ENCODE data around the gene GALNT18. TPM values are rescaled to one million over a fixed set of nuclear protein-coding genes. Genes with fewer than 3 reads are reported as not detected.

Gene GALNT18
- total RNA-seq, 1 experiment from 2014 or later: 0.18 TPM

GRCh38 chr11:11280826-11281225, 341.0 kb downstream of the GALNT18 start:
- no peak for DNase-seq (ENCODE audit: low spot score)

DNA sequence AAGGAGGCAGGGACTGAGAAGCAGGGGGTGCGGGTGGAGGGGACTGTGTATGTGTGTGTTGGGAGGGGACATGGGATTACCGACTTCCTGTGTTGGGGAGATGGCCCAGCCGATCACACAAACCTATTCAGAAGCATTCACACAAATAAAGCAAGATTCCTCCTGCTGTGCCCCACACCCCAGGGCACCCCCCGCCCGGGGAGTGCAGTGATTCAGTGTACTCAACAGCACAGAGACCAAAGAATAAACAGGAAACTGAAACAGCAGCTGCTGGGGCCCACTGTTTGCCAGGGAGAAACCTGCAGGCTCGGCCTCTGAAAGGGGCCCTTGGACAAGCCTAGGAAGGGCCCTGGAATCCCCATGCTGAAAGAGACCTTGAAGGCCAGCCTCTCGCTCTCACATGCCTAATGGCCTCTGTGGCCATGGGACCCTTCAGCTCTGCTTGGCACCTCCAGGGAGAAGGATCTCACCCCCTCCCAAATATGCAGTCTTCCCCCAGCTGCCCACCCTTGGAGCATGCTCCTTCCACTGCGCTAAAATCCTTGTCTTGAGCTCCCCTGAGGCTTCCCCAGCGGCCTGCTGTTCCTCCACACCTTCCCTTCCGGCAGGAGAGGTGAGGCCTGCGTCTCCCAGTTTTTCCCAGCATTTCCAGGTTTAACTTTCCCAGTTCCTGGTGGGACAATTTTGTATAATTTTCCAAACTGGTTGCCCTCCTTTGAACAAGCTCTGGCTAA, 341.7 kb downstream of the GALNT18 start:
- no peak for DNase-seq (ENCODE audit: low spot score)

DNA sequence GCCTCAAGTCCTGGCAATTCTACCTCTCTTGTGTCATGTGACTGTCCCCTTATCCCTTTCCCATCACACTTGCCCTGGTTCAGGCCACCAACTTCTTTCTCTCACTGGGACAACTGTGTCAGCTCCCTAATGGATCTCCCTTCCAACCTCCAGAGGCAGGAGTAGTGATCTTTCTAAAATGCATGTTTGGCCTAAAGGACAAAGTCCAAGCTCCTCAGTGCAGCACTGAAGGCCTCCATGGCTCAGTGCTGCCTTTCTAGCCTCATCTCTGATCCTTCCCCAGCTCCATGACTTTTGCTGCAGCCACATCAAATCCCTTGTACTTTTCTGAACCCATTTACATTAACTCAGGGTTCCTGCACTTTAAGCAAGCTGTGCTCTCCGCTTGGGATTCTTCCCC, 349.6 kb downstream of the GALNT18 start:
- DNase-seq (ENCODE audit: low spot score): no peak

DNA sequence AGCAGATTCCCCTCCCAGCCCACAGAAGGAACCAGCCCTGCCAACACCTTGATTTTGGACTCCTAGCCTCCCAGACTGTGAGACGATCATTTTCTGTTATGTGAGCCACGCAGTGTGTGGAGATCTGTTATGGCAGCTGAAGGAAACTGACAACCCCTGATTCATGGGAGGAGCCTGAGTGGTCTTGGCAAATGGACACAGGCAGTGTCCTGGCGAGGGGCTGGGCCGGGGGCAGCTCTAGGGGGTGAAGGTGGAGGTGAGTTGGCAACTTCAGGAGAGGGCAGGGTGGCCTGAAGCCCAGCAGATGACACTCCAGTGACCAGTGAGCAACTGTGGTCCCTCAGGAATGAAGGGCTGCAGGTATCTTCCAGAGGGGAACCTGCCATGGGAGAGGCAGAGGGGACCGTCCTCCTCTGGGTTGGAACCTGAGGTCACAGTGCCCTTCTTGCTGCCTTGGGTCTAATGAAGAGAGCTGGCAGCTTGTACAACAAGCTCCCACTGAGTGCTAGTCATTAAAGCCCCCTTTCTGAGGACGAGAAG, 351.5 kb downstream of the GALNT18 start:
- no peak for DNase-seq (ENCODE audit: low spot score)

DNA sequence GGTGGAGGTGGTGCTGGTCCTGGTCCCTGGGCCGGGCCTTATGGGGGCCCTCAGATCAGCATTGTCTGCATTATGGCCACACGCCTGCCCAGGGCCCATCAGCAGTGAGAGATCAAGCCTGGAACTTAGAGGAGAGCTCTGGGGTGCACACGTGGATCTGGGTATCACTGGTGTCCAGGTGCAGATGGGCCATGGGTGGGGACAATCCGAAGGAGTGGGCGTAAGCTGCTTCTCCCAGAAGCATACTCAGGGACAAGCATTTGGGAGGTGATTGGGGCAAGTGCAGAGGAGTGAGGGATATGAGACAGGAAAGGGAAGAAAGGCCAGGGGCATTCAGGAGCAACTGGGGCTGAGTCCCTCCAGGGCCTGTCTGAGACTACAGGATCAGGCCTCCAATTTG, 353.1 kb downstream of the GALNT18 start:
- no peak for DNase-seq (ENCODE audit: low spot score)

DNA sequence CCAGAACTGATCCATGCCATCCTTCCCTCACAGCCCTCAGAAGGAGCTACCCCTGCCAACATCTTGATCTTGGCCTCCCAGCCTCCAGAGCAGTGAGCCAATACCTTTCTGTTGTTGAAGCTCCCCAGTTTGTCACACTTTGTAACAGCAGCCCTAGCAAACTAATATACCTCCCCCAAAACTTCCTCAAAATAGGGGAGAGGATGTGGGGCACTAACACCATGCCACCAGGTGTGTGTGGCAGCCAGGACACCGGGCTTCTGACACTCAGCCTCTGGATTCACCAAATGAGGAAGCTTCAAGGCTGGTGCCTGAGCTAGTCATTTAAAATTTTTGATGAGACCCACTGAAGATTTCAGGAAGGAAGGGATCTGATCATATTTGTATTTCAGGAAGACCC, 353.7 kb downstream of the GALNT18 start:
- DNase-seq (ENCODE audit: low spot score): no peak

- no peak for DNase-seq (ENCODE audit: low spot score)
Observed at GRCh38 chr11:11267312-11267711, 354.5 kb downstream of the GALNT18 start.

GRCh38 chr11:11265994-11266606, 355.7 kb downstream of the GALNT18 start:
- peak; percentile 77 for DNase-seq (ENCODE audit: low spot score)

DNA sequence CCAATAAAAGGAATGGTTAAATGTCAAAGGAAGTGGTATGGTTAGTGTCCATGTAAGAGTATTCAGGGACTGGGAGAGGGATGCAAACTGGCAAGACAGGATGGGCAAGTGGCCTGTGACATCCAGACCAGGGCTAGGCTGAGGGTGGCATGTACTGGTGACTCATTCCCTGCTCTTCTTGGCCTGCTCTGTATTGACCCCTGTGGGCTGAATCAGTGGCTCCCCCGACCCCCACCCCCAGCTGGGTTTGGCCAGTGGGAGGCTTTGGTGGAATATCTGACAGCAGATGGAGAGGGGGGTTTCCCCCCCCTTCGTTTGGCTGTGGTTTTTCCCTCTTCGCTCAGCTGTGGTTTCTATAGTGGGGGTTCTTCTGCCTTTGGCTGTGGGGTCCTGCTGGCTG, 356.5 kb downstream of the GALNT18 start:
- no peak for DNase-seq (ENCODE audit: low spot score)

DNA sequence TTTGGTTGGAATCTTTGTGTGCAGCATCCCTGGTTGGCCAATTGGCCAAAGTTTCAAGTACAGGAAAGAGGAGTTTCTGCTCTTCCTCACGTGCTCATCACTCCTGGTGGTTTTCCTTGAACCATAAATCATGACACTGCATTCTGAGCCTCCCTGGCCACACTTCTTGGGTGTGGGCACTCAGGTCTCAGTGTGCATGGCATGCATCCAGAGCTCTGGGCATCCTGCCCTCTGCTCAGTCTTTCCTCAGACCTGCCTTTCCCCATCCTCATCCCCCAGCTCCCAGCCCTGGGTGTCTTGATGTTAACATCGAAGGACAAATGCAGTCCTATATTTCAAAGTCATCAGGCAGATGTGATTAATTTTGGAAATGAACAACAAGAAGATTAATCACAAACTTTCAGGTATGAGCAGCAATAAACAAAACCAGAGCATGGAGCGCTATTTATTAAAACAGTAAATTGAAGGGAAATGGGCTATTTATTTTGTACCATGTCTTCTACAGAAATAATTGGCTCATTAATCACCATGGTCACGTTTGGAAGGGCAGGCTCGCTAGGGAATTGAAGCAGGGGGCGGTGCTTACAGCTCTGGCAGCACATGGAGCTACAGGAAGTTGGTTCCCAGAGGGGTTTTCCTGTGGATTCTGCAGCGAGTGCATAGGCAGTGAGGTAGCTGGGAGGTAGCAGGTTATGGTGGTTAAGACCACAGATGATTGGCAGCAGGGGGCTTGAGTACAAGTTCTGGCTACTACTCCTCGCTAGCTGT, 358.4 kb downstream of the GALNT18 start:
- no peak for DNase-seq (ENCODE audit: low spot score)

GRCh38 chr11:11262171-11262920, 359.5 kb downstream of the GALNT18 start:
- no peak for DNase-seq (ENCODE audit: low spot score)

GRCh38 chr11:11261629-11262028, 360.2 kb downstream of the GALNT18 start:
- no peak for DNase-seq (ENCODE audit: low spot score)

DNA sequence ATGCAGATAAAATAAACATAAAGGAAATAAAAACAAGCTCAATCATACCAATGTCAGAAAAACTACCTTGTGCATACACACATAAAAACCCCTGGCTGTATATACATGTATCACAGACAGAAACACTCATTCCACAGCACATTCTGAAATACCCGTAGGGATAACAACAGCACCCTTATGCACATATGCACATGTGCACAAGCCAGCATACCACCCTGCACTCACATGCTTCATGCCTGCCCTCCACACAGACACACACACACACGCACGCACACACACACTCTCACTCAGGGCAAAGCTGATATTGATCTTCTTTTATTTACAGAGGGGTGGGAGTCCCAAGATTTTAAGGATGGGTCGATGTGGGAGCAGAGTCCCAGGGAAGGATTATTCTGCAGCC, 360.9 kb downstream of the GALNT18 start:
- DNase-seq (ENCODE audit: low spot score): no peak

DNA sequence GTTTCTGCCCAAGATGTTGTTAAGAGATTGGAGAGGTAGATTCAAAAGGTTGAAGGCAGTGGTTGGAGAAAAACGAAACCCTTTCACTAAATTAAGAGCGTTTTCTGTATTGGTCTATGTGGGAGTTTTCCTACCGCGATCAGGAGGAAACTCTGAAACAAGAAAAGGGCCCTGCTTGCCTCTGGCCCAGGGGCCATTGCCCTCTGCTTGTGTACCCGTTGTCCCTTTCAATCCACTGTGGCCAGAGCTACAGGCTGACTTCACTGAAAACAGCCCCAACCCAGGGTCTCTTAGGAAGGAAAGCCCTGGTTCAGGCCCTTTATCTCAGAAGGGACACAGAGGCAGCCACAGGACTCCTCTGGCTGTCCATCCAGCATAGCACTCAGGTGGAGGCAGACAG, 367.8 kb downstream of the GALNT18 start:
- DNase-seq (ENCODE audit: low spot score): no peak

DNA sequence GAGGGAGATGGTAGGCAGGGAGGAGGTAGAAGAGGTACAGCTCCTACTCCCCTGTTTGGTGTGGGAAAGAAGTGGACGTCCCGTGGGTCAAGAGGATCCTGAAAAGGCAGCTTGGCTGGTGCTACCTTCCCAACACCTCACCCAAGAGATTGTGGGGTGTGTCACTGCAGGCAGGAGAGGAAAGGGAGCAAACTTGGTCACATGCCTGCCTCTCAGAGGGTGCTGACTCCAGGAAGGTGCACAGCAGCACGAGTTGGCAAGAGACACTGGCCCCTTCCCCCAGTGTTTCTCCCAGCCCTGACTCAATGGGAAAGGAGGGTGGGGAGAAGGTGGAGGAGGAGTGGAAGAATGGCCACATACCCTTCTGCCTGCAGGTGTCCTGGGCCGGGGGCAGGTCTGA, 368.3 kb downstream of the GALNT18 start:
- no peak for DNase-seq (ENCODE audit: low spot score)

DNA sequence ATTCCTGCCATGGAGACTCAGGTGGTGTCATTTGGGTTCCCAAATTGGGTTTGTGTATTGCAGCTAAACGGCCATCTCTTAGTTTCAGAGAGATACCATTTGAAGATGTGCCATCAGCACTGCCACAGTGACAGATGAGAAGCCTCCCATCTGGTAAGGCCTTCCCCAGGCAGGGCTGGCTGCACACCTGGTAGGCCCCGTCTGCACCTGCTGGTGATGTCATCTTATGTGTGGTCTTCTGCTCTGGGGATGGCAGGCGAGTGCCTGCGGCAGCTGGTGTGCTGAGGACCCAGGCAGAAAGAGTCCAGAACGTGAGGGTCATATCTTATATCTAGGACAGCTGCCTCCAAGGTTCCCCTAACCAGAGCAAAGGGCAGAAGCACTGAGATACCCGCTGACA, 369.4 kb downstream of the GALNT18 start:
- no peak for DNase-seq (ENCODE audit: low spot score)

GRCh38 chr11:11251394-11251970, 370.3 kb downstream of the GALNT18 start:
- DNase-seq (ENCODE audit: low spot score): no peak

DNA sequence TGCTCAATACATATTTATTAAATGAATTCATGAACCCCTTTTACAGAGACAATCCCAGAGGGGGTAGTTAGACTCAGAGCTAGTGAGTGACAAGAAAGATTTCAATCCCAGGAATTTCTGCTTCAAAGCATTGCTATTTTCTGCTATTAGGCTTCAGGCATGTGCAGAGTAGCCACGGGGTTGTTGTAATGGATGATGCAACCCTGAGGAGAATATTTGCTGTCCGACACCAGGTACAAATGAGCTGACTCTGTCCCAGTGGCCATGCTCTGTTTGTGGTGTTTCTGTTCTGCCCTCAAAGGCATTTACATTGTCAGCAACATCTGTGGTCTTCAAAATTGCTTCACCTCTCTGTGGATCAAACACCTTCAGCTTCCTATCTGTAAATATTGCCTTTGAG, 371.3 kb downstream of the GALNT18 start:
- no peak for DNase-seq (ENCODE audit: low spot score)

GRCh38 chr11:11247576-11247975, 374.2 kb downstream of the GALNT18 start:
- DNase-seq (ENCODE audit: low spot score): peak; percentile 9

DNA sequence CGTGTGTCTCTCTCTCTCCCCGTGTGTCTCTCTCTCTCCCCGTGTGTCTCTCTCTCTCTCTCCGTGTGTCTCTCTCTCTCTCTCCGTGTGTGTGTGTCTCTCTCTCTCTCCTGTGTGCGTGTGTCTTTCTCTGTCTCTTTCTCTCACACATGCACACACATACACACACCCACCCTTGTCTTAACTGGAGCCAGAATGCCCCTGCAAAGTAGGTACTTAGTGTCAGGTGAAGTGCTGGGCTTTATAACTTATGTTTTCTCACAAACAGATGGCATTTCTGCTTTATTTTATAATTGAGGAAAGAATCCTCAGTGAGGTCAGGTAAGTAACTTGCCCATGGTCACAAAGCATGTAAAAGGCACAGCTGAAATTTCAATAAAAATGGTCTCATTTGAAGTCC, 374.7 kb downstream of the GALNT18 start:
- no peak for DNase-seq (ENCODE audit: low spot score)

DNA sequence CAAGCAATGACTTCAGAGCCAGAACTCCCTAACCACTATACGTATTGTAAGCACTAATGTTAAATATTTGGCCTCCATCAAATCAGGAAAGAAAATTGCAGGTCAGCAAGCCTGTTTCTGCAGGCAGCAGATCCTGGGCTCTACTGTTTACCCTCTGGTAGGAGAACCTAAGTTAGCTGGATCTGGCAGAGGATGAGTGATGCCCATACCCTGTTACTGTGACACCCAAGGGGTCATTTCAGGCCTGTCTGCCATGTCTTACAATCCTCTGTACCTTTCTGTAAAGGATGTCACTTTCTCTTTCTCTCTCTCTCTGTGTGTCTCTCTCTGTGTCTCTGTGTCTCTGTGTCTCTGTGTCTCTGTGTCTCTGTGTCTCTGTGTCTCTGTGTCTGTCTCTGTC, 375.6 kb downstream of the GALNT18 start:
- no peak for DNase-seq (ENCODE audit: low spot score)
